Endodermal cell (in vitro differentiated cells): ENCODE data around the gene CRHBP. TPM values are rescaled to one million over a fixed set of nuclear protein-coding genes. Genes with fewer than 3 reads are reported as not detected.
A peak's percentile ranks its signal among the peaks of the same experiment; 100 is the strongest.

ENCODE experiments used
- DNase-seq: peaks from one replicate; pipeline ENCODE4 v3.0.0-alpha.2; 2017
- H3K27ac ChIP-seq: 2 replicates; pipeline ENCODE4 v1.5.1; 2013; ENCODE audit warnings: mild to moderate bottlenecking, low read depth, low read length, moderate library complexity
- H3K27me3 ChIP-seq: 2 replicates; pipeline ENCODE4 v1.6.1; 2013; ENCODE audit warnings: mild to moderate bottlenecking, low read length, moderate library complexity; ENCODE audit not compliant: insufficient read depth, control insufficient read depth, poor library complexity, severe bottlenecking
- H3K36me3 ChIP-seq: 2 replicates; pipeline ENCODE4 v1.7.0; 2013; ENCODE audit warnings: mild to moderate bottlenecking, low read length, moderate library complexity; ENCODE audit not compliant: control insufficient read depth, insufficient read depth
- H3K4me1 ChIP-seq: one replicate; pipeline ENCODE4 v1.7.0; 2013; ENCODE audit warnings: low read length; ENCODE audit not compliant: control insufficient read depth, insufficient read depth
- H3K4me3 ChIP-seq: 2 replicates; pipeline ENCODE4 v1.5.1; 2013; ENCODE audit warnings: mild to moderate bottlenecking, low read length, moderate library complexity
- H3K9ac ChIP-seq: 2 replicates; pipeline ENCODE4 v1.6.1; 2013; ENCODE audit warnings: mild to moderate bottlenecking, low read length, moderate library complexity; ENCODE audit not compliant: poor library complexity, severe bottlenecking; ENCODE audit errors: extremely low read depth
- H3K9me3 ChIP-seq: 2 replicates; pipeline ENCODE4 v1.6.1; 2013; ENCODE audit warnings: mild to moderate bottlenecking, low read length, moderate library complexity; ENCODE audit not compliant: control insufficient read depth
- H3K27ac Mint-ChIP-seq: 2 replicates; pipeline ENCODE4 v1.8.0; 2020; ENCODE audit warnings: mixed read lengths
- H3K27me3 Mint-ChIP-seq: 2 replicates; pipeline ENCODE4 v1.8.0; 2021; ENCODE audit warnings: mild to moderate bottlenecking, mixed read lengths; ENCODE audit not compliant: insufficient read depth
- H3K36me3 Mint-ChIP-seq: 2 replicates; pipeline ENCODE4 v1.8.0; 2020; ENCODE audit warnings: low read depth, mixed read lengths
- H3K4me1 Mint-ChIP-seq: 2 replicates; pipeline ENCODE4 v1.8.0; 2020; ENCODE audit warnings: mixed read lengths
- H3K4me3 Mint-ChIP-seq: 2 replicates; pipeline ENCODE4 v1.8.0; 2020; ENCODE audit warnings: mild to moderate bottlenecking, moderate library complexity, mixed read lengths
- H3K9me3 Mint-ChIP-seq: 2 replicates; pipeline ENCODE4 v1.8.0; 2020; ENCODE audit warnings: mild to moderate bottlenecking, mixed read lengths
- CTCF ChIP-seq: fragments of 200-600 bp; sonication (generic); conservative IDR thresholded peaks from 2 replicates; pipeline ENCODE4 v1.5.0; 2021; ENCODE audit warnings: antibody characterized with exemption, mild to moderate bottlenecking
- WGBS, 2 experiments: methylation state at CpG; one replicate each; pipeline versions ENCODE4 v1.1.5 to v1.1.7; 2013; ENCODE audit warnings: missing lambda C conversion rate in 2 of 2, mixed read lengths in 1 of 2; ENCODE audit not compliant: insufficient coverage in 1 of 2, insufficient read length in 1 of 2; 5-methylcytosine and 5-hydroxymethylcytosine counted together
- total RNA-seq, 2 donors: library from RNA; stranded (reverse); fragmentation: NEBNext Ultra II Directional in 1 of 2; extraction: Animal tissue kit (Norgen Biotek cat#: 25700) in 1 of 2; gene quantifications; 2 replicates in 1 of 2; 3 replicates in 1 of 2; pipeline ENCODE4 v1.2.1, GENCODE V29; 2021

Gene CRHBP
- total RNA-seq, 2 donors from 2014 or later, result 14.4 to 15.2 TPM

DNA sequence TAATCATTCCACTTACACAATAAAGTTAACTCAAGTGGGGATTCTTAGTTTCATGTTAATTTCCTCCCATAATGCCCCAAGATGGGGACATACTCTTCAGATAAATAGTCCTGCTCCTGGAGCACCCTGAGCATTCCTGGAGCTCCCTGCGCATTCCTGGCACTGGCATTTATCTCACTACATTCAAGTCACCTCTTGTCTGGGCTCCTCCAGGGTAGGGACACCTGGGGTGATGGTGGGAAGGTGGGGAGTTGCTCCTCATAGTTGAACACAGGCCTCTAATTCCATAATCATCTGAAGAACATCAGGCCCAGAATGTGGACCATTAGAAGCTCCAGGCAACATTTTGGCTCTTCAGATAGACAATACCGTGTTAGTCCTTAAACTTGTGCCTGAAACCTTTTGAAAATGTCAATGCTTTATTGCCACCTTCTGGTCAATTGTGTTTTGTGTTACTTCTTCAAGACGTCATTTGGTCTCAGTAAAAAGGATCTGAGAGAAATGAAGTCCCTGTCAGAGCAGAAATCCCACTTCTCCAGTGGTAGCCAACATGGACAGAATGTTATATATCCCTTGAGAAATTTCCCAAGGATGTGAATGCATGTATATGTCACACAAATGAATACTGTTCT, 63.2 kb downstream of the CRHBP start:
- peaks cover 16% of the 10 kb centered on the region for H3K4me1 Mint-ChIP-seq
- no peak overlapping the region for H3K9ac ChIP-seq
- H3K27ac Mint-ChIP-seq, result no peak overlapping the region
- H3K4me3 Mint-ChIP-seq, result no peak overlapping the region
- H3K36me3 Mint-ChIP-seq, result no peaks in the 10 kb centered on the region
- peak; percentile 77 for TF ChIP-seq CTCF
- H3K9me3 Mint-ChIP-seq, result no peaks in the 10 kb centered on the region
- DNase-seq, result peak; percentile 63
- H3K36me3 ChIP-seq, result no peaks in the 10 kb centered on the region
- no peak overlapping the region for H3K4me3 ChIP-seq
- H3K9me3 ChIP-seq, result no peaks in the 10 kb centered on the region
- H3K27me3 ChIP-seq, result no peaks in the 10 kb centered on the region
- H3K27ac ChIP-seq, result no peak overlapping the region
- peaks cover 10% of the 10 kb centered on the region for H3K27me3 Mint-ChIP-seq
- WGBS, 2 experiments, result 14 to 45% methylated on average over 2 to 3 of the region's 3 CpGs
- H3K4me1 ChIP-seq, result no peaks in the 10 kb centered on the region

DNA sequence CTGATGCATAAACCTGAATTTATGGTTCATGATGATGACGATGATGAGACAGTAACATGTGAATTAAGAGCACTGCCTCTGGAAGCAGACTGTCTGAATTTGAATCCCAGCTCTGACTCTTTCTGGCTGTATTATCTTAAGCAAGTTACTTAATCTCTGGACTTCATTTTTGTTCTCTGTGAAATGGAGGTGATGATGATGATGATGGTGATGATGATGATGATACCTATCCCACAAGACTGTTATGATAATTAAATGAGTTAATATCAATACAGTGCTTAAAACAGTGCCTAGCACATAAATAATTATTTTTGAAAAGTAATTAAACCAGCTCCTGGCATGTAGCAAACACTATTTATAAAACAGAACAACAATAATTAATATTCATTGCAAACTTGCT, 64.1 kb downstream of the CRHBP start:
- H3K27ac Mint-ChIP-seq, result no peak overlapping the region
- Histone ChIP-seq H3K36me3 (no peaks in the 10 kb centered on the region), H3K27ac (no peak overlapping the region), H3K9ac (no peak overlapping the region), H3K4me3 (no peak overlapping the region), H3K9me3 (no peaks in the 10 kb centered on the region), H3K4me1 (no peaks in the 10 kb centered on the region), H3K27me3 (no peaks in the 10 kb centered on the region)
- no peaks in the 10 kb centered on the region for H3K36me3 Mint-ChIP-seq
- no peaks in the 10 kb centered on the region for H3K9me3 Mint-ChIP-seq
- peaks cover 13% of the 10 kb centered on the region for H3K4me1 Mint-ChIP-seq
- WGBS, 2 experiments, result 96 to 100% methylated on average over 1 of the region's 1 CpG
- no peak for TF ChIP-seq CTCF
- no peak overlapping the region for H3K4me3 Mint-ChIP-seq
- H3K27me3 Mint-ChIP-seq, result peaks cover 10% of the 10 kb centered on the region
- no peak for DNase-seq

DNA sequence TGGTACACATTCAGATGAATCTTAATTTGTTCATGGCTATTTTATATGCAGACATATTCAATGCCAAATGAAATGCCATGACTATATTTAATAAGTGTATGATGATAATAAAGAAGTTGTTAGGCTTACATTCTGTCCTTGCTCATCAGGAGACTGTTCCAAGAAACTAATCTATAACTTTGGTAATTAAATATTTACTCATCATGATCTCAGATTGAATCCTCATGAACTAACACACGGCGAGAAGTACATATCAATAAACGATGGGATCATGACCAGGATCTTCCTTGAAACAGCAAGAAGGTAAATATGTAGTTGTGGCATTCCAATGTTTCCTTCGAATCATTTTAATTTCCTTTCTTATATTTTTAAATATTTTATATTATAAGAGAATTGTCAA, 64.8 kb downstream of the CRHBP start:
- Histone ChIP-seq H3K36me3 (no peaks in the 10 kb centered on the region), H3K9me3 (peaks cover 6% of the 10 kb centered on the region), H3K27me3 (no peaks in the 10 kb centered on the region), H3K4me1 (no peaks in the 10 kb centered on the region), H3K9ac (no peak overlapping the region), H3K4me3 (no peak overlapping the region), H3K27ac (no peak overlapping the region)
- Mint-ChIP-seq H3K27ac (no peak overlapping the region), H3K4me3 (no peak overlapping the region), H3K4me1 (peaks cover 13% of the 10 kb centered on the region), H3K9me3 (peaks cover 6% of the 10 kb centered on the region), H3K36me3 (no peaks in the 10 kb centered on the region), H3K27me3 (peaks cover 16% of the 10 kb centered on the region)
- TF ChIP-seq CTCF, result no peak
- no peak for DNase-seq
- 88 to 90% methylated on average over 2 to 3 of the region's 4 CpGs for WGBS, 2 experiments

Other genes starting within 250 kb of the CRHBP start
- gene F2R, start 236.9 kb upstream of the CRHBP start, total RNA-seq, result 10 to 100 TPM; 28.5 to 43.1 TPM
- gene F2RL1, start 134.0 kb upstream of the CRHBP start, total RNA-seq, result 10 to 100 TPM; 13.4 to 18.2 TPM
- 10 to 100 TPM; 17.2 to 18.3 TPM for gene S100Z, start 103.0 kb upstream of the CRHBP start, total RNA-seq
- gene AGGF1, start 77.4 kb downstream of the CRHBP start, total RNA-seq, result 10 to 100 TPM; 20.8 to 24.4 TPM
- 1 to 10 TPM; 5.3 to 5.6 TPM for gene ZBED3, start 134.2 kb downstream of the CRHBP start, total RNA-seq